ENCODE results near the gene CASK.

DNA sequence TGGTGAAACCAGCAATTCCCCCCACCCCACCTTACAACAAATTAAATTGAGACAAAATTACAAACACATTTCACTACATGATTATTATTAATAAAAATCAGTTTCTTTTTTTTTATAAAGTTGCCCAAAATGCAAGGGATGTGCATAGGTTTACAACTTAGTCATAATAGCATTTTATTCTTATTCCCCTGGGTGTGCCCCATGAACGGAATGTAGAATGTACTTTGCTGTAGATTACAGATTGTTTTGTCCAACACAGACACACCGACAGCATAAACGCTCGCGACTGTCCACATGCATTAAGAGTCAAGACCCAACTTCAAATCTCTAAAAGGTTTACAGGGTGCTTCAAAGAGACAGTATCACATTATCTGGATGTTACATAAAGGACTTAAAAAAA lies 403.9 kb downstream of the CASK start:
- TF ChIP-seq, protein P1, sequence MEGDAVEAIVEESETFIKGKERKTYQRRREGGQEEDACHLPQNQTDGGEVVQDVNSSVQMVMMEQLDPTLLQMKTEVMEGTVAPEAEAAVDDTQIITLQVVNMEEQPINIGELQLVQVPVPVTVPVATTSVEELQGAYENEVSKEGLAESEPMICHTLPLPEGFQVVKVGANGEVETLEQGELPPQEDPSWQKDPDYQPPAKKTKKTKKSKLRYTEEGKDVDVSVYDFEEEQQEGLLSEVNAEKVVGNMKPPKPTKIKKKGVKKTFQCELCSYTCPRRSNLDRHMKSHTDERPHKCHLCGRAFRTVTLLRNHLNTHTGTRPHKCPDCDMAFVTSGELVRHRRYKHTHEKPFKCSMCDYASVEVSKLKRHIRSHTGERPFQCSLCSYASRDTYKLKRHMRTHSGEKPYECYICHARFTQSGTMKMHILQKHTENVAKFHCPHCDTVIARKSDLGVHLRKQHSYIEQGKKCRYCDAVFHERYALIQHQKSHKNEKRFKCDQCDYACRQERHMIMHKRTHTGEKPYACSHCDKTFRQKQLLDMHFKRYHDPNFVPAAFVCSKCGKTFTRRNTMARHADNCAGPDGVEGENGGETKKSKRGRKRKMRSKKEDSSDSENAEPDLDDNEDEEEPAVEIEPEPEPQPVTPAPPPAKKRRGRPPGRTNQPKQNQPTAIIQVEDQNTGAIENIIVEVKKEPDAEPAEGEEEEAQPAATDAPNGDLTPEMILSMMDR (IDR thresholded peaks at IDR 0.05) = no peak
- TF ChIP-seq POLR2AphosphoS5 (IDR thresholded peaks at IDR 0.05) = no peak
- no peak for TF ChIP-seq POLR2A (IDR thresholded peaks at IDR 0.05)

Data from prostate gland (tissue), 2 donors.